DMS79 treated with DMSO at 0.1 percent for 48 hours (cell line): ENCODE results near the gene GAMT.
A peak's percentile ranks its signal among the peaks of the same experiment; 100 is the strongest.

Experiments used
- DNase-seq: peaks from one replicate; lab custom pipeline; 2025; lab: John Stamatoyannopoulos, UW

Gene GAMT

DNA sequence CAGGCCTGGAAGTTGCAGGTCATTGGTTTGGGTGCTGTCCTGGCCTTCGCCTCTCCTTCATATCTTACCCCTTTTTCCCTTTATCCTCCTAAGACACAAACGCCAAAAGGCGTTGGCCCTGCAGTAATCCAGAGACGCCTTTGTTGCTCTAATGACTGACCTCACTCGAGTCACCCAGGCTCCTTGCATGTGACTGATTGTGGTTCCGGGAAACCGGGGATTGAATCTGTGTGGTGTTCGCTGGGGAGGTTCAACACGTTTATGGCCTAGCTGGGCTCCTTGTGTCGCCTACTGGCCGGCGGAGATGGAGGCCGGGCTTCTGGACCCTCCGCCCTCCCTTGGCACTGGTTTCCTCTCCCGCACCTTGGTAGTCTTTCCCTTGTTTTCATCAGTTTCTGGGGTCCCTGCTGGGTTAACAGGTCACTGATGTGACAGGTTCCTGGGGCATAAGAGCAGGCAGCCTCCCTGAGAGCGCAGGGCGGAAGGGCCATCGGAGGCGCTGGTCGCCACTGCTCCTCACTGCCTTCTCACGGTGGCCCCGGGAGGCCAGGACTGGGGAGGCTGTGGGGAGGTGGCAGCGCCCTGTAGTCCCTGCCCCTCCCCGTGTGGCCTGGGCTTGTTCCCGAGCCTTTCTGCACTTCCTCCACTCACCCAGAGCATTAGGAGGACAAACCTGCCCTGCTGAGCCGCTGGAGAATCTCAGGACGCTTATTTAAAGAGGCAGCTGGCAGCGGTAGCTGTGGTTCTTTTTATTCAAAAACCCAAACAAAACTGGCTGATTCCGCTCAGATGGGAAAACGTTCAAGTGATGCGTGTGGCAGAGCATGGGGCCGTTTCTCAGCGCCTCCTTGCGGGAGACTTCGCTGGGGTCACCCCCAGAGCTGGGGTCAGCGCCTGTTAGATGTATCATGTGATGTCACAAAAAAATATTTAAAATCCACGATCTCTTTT is 35.7 kb downstream of the GAMT start:
- DNase-seq: no peak

DNA sequence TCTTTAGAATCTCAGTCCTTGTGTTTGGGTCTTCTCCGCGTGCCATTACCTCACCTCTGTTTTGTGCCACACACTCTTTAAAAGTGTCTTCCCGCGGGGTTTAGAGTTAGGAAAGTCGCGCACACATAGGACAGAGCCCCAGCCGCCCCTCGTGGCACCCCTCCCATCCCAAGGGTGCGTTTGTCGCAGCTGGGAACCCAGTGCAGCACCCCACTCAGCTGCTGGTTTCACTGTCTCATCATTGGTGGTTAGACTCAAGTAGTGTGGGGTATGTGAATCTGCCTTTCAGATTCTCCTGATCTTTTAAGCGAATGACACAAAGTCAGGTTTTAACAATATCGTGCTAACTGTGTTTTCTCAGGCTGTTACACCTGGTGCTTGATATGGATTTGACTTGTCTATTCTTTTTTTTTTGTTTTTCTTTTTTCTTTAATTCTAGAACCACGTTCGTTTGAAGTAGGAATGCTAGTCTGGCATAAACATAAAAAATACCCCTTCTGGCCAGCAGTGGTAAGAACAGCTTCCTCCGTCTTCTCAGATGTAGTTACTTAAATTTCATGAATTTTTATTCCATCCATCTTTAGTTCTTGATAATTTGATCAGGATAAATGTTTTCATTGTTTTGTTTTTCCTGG is 37.2 kb downstream of the GAMT start:
- DNase-seq: no peak

DNA sequence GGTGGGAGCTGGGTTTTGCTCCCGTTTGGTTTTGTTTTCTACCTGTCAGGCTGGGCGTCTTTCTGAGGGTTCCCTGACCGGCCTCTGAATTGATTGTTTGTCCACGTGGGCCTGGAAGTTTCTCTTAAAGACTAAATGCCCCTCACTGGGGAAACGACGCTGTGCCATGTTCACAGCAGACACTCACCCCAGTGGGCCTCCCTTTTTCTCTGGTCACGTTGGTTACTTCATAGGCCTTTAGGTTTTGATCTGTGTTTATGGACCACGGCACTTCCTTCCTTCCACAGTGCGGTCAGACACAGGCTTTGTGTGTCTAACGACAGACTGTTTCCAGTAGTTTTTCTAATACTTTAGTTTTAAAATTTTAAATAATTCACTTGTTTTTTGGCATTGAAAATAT is 37.7 kb downstream of the GAMT start:
- no peak for DNase-seq

DNA sequence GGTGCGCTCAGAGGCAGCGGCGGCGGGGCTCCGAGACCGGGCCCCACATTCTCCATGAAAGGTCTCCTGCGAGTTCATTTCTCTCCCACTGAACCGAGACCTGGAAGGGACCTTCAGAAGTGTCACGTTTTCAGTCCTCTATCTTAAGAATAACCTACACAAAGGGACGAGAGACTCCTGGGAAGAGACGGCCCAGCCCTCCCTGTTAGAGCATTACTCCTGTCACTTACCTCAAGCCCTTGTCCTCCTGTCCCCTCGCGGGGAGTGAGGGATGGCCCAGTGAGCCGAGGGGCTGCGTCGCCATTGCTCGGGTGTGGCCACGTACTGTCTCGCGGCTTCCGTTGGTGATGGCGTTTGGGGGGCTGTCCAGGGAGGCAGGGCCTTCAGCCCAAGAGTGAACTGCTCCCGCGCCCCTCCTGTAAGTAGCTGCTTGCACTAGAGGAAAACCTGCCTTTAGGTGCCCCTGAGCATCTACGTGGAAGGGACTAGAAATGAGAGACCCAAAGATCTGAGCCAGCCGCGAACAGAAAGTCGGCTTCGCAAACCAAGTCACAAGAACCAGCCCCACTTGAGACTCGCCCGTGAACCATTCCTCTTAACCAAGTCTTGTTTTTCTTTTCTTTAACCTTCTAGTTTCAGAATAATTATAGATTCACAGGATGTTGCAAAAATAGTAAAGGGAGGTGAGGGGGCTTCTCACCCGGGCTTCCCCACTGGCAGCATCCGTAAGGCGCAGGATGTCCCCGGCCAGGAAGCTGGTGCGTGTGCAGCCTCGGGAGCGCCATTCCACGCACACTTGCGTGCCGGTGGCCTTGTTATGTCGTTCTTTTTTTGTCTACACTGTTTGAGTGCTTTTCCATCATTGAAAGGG is 38.7 kb downstream of the GAMT start:
- no peak for DNase-seq

DNA sequence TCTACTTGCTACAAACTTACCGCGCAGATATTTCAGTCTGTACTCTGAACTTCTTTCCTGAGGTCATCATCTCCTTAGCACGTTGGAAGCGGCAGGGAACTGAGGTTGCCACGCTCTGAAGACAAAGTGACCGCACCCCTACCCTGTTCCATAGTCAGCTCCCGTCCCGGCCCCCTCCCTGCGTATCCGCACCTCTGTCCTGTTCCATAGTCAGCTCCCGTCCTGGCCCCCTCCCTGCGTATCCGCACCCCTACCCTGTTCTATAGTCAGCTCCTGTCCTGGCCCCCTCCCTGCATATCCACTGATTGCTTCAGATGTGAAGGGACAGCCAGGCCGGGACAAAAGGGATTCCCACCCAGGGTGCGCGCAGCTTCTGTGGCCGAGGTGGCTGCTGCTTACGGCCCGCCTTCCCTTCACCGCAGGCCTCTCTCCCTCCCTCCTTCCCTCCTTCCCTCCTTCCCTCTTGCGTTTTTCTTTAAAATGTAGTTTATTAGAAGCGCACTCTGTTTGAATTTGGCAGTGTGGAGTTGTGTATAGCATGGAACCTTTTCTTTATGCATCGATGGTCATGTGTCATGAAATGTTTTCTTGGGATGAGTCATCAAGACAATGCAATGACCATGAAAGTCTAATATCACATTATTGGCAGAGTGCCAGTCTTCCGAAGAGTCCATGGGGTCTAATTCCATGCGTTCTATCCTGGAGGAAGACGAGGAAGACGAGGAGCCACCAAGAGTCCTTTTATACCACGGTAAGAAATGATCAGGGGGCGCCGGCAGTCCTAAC is 39.5 kb downstream of the GAMT start:
- DNase-seq: no peak

DNA sequence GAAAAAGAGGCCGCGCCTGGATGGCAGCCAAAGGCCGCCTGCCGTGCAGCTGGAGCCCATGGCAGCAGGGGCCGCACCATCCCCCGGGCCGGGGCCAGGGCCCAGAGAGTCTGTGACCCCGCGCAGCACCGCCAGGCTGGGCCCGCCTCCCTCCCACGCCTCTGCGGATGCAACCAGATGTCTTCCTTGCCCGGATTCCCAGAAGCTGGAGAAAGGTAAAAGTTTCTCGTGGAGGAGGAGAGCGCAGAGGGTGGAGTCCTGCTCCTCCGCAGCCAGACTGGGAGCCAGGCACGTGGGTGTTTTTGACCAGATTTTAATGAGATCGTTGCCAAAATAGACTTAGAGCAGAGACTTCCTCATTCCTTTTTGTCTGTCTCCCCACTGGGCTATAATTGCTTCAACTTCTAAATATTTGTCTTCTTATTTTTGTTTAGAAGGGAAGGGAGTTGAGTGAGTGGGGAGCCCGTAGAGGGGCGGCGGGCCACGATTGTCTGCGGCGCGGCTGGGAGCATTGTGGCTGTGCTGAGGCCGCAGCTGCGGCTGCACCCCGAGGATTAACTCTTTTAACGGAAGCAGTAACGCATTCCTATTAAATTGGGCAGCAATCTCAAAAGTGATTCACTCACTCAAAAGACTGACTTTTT is 40.4 kb downstream of the GAMT start:
- no peak for DNase-seq

DNA sequence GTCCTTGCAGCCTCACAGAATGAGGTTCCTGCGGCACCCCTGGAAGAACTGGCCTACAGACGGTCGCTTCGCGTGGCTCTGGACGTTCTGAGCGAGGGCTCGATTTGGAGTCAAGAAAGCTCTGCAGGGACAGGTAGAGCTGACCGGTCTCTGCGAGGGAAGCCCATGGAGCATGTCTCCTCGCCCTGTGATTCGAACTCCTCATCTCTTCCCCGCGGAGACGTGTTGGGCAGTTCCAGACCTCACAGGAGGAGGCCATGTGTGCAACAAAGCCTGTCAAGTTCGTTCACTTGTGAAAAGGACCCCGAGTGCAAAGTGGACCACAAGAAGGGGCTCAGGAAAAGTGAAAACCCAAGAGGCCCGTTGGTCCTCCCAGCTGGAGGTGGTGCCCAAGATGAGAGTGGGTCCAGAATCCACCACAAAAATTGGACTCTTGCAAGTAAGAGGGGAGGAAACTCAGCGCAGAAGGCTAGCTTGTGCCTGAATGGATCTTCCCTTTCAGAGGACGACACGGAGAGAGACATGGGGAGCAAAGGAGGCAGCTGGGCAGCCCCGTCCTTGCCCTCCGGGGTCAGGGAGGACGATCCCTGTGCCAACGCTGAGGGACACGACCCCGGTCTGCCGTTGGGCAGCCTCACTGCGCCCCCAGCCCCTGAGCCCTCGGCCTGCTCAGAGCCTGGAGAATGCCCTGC is 41.1 kb downstream of the GAMT start:
- no peak for DNase-seq

DNA sequence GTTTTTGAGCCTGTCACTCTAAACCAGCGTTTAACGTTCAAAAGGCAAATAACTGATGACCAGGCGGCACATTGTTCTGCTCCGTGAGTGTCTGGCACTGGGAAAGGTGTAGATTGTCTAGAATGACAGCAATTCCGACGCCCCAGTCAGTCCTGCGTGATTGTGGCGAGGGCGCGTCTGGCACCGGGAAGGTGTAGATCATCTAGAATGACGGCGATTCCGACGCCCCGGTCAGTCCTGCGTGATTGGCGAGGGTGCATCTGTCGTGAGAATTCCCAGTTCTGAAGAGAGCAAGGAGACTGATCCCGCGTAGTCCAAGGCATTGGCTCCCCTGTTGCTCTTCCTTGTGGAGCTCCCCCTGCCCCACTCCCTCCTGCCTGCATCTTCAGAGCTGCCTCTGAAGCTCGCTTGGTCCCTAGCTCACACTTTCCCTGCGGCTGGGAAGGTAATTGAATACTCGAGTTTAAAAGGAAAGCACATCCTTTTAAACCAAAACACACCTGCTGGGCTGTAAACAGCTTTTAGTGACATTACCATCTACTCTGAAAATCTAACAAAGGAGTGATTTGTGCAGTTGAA is 43.7 kb downstream of the GAMT start:
- DNase-seq: no peak

DNA sequence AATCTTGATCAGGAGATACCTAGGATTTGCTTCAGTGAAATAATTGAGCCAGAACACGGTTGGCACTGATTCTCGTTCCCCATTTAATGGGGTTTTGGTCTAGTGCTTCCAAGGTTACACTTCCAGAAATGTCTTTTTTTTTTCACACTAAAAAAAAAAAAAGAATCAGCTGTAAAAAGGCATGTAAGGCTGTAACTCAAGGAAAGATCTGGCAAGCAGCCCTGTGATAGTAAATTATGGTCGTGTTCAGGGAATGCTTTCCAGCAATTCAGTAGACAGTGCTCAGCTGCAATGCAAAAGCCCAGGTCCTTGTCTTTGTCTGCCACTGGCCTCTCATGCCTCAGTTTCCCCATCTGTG is 44.9 kb downstream of the GAMT start:
- no peak for DNase-seq

DNA sequence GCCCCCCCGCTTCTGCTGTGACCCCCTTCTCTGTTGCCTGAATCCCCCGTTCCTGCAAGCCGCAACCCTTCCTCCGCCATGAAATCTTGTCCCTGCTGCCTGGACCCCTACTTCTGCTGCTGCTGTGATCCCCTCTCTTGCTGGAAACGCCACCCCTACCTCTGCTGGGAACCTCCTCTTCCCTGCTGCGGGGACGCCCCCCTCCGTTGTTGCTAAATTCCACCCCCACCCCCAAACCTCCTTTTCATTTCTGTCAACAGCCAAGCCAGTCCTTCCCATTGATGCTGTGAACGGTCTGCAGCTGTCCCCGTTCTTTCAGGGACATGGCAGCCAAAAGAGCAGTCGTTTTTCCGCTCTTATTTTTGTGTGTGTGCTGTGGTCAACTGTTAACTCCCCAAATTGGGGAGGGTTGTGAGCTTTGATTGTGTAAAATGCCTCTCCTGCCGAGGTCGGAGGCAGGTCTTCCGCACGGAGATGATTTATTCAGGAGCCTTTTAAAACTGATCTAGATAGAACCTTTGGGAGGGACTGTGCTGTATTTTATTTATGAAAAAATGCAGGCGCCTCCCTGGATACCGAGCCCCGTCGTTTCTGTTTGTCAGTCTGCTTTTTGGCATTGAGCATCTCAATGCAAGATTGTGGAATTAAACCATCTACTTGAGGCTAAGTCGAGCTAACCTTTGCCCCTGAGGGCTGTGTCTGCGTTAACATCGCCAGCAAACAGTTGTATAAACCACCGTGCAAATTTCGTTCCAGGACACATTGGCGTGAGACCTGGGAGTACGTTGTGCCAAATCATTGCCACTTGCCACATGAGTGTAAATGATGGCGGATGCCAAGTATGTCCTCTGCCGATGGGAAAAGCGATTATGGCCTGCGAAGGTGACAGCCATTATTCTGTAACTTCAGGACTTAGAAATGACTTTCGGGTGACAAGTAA is 45.5 kb downstream of the GAMT start:
- peak; percentile 42 for DNase-seq

DNA sequence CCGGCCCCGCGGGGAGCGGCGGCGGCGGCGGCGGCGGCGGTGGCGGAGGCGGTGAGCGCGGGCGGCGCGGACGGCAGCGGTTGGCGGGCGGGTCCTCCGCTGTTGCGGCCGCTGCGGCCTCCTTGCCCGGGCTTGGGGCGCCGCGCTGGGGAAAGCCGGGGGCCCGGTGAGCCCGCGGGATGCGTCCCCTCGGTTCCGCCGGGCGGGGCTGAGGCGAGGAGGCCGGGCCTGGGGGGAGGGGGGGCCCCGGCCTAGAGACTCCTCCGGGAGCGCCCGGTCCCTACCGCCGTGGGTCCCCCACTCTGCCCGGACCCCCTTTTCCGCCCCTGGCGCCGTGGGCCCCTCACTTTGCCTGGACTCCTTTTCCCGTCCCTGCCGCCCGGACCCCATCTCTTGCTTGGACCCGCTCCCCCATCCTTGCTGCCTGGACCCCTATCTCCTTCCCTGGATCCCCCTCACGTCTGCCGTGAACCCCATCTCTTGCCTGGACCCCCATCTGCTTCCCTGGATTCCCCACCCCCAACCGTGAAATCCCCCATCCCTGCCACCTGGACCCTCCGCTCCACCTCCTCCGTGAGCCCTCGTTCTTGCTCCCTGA is 46.3 kb downstream of the GAMT start:
- no peak for DNase-seq

DNA sequence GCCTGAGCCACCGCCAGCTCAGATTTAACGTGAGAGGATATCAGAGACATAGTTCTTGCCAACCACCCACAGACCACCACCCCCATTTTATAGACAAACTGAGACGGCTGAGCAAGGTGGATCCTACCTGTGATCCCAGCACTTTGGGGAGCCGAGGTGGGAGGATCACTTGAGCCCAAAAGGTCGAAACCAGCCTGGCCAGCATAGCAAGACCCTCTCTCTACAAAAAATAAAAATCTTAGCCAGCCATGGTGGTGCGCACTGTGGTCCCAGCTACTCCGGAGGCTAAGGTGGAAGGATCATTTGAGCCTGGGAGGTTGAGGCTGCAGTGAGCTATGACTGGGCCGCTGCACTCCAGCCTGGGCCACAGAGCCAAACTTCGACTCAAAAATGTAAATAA is 48.2 kb downstream of the GAMT start:
- DNase-seq: no peak

DNA sequence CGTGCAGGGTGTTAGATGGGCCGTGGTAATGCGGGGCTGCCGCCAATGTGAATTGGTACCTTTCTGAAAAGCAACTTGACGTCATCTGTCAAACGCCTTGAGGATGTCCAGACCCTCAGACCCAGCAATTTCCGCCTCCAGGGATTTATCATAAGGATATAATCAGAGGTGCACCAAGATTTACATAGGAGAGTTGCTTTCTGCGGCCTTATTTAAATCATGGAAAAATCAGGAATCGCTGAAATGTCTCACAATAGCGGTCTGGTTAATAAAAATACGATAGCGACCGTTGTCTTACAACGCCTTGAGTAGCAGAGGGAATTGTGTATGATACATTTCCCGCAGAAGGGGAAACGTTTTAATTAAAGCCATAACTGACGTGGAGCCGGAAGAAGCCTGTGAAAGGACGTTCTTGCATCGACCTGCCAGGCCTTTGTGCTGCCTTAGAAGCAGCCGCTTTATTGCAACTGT is 49.9 kb downstream of the GAMT start:
- DNase-seq: no peak

DNA sequence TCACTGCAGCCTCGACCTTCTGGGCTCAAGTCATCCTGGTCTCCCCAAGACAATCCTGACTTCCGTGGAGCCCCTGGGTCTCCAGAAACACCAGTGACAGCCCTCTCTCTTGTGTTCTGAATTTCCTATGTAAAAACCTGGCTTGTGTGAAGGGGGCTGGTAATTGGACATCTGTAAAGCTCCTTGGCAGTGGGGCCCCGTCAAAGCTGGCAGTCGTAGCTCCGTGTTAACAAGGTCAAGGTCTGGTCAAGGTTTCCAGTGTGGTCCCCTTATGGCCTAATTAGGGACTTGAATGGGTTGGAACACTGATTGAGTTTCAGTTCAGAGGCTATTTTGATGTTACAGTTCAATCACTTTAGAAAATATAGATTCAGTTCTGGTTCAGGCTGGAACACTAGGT is 50.5 kb downstream of the GAMT start:
- no peak for DNase-seq

DNA sequence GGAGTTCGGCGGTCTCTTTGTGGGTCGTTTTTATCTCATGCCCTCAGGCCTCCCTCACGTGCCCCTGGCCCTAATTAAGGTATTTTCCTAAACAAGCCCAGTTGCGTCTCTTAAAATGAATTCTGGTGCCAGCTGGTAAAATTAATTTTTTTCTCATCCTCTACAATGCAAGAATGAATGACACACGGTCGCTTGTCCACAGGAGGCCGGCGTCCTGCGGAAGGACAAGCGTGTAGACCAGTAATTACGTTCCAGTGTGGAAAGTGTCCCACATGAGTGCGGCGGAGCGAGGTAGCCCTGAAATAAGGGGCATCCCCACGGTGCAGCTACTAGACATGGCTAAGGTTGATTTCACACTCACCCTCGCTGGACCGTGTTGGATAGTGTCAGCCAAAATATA is 52.1 kb downstream of the GAMT start:
- no peak for DNase-seq
